NOMO-1 treated with DMSO at 0.1 percent for 48 hours (cell line): ENCODE data around the gene CCNY.
"Not testable (repeated sequence)": the region's sequence is repeated elsewhere in the genome, so short reads cannot be mapped to it uniquely, and the experiment has no call there.

Source experiments
- DNase-seq: peaks from one replicate; lab custom pipeline; 2025; ENCODE audit not compliant: unreplicated experiment; lab: John Stamatoyannopoulos, UW

The CCNY gene

GRCh38 chr10:35336084-35336831, at the start of gene CCNY:
Gene CCNY, plus strand, starts transcription at chr10:35336509. Its CDS starts 545 bp downstream, at chr10:35337054.
- peak; percentile 53 for DNase-seq

- DNase-seq, result no peak
Observed at GRCh38 chr10:35289198-35289597, 47.1 kb upstream of the CCNY start.

- DNase-seq, result no peak
Observed at GRCh38 chr10:35294506-35294905, 41.8 kb upstream of the CCNY start.

GRCh38 chr10:35299016-35299415, 37.3 kb upstream of the CCNY start:
- DNase-seq, result no peak

GRCh38 chr10:35300063-35300699, 36.1 kb upstream of the CCNY start:
- DNase-seq, result peak; percentile 78

- DNase-seq, result no peak
Observed at GRCh38 chr10:35304649-35305048, 31.7 kb upstream of the CCNY start.

- no peak for DNase-seq
Observed at GRCh38 chr10:35306852-35307251, 29.5 kb upstream of the CCNY start.

- no peak for DNase-seq
Observed at GRCh38 chr10:35307297-35307696, 29.0 kb upstream of the CCNY start.

- no peak for DNase-seq
Observed at GRCh38 chr10:35308809-35309208, 27.5 kb upstream of the CCNY start.

- DNase-seq, result not testable (repeated sequence)
Observed at GRCh38 chr10:35314142-35314541, 22.2 kb upstream of the CCNY start.

- not testable (repeated sequence) for DNase-seq
Observed at GRCh38 chr10:35315235-35315634, 21.1 kb upstream of the CCNY start.

GRCh38 chr10:35316218-35316967, 19.9 kb upstream of the CCNY start:
- no peak for DNase-seq

GRCh38 chr10:35318551-35318950, 17.8 kb upstream of the CCNY start:
- no peak for DNase-seq

- no peak for DNase-seq
Observed at GRCh38 chr10:35320341-35320740, 16.0 kb upstream of the CCNY start.

- no peak for DNase-seq
Observed at GRCh38 chr10:35322636-35323035, 13.7 kb upstream of the CCNY start.

GRCh38 chr10:35324196-35324595, 12.1 kb upstream of the CCNY start:
- DNase-seq, result no peak

GRCh38 chr10:35326466-35327235, 9.7 kb upstream of the CCNY start:
- no peak for DNase-seq

- DNase-seq, result no peak
Observed at GRCh38 chr10:35327790-35328403, 8.4 kb upstream of the CCNY start.

- no peak for DNase-seq
Observed at GRCh38 chr10:35328404-35329037, 7.8 kb upstream of the CCNY start.

- DNase-seq, result no peak
Observed at GRCh38 chr10:35329520-35329919, 6.8 kb upstream of the CCNY start.
